ENCODE data around the gene C18orf63. TPM values are rescaled to one million over a fixed set of nuclear protein-coding genes. Genes with fewer than 3 reads are reported as not detected.
"Not testable (repeated sequence)": the region's sequence is repeated elsewhere in the genome, so short reads cannot be mapped to it uniquely, and the experiment has no call there.

The C18orf63 gene
- total RNA-seq, 1 donor from 2014 or later: not detected

DNA sequence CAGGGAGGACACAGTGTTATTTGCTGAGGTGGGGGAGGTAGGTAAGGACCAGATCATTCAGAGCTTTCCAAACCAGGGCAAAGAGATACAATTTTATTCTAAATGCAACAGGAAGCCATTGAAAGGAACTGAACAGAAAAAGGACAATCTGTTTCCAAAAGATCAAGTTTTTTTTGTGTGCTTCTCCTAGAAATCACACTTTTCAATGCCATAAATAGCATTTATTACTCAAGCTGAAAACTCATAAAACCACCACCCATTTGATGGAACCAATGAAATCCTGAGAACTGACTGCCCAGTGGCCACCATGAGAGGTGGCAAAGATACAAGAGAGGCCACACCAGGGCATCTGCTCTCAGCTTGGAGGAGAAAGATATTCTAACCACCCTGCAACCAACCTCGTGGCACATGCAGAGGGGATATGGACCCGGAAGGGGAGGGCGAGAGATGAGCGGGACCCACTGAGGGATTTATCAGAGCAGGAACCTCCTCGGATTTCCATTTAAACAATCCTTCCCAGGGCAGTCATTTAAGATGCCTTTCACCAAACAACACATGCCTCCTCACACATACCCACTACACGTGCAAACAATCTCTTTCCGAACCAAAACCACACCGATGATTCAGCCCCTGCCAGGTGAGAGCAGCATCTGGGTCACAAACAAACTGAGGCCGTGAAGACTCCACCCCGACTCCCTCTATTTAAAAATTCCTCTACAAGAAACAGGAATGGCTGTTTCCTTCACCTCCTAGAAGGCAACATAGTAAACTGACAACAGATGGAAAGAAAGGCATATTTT, 32.7 kb upstream of the C18orf63 start:
- ATAC-seq (ENCODE audit: low read depth) (no peak), DNase-seq (no peak)
- TF ChIP-seq, protein P1, sequence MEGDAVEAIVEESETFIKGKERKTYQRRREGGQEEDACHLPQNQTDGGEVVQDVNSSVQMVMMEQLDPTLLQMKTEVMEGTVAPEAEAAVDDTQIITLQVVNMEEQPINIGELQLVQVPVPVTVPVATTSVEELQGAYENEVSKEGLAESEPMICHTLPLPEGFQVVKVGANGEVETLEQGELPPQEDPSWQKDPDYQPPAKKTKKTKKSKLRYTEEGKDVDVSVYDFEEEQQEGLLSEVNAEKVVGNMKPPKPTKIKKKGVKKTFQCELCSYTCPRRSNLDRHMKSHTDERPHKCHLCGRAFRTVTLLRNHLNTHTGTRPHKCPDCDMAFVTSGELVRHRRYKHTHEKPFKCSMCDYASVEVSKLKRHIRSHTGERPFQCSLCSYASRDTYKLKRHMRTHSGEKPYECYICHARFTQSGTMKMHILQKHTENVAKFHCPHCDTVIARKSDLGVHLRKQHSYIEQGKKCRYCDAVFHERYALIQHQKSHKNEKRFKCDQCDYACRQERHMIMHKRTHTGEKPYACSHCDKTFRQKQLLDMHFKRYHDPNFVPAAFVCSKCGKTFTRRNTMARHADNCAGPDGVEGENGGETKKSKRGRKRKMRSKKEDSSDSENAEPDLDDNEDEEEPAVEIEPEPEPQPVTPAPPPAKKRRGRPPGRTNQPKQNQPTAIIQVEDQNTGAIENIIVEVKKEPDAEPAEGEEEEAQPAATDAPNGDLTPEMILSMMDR (IDR thresholded peaks at IDR 0.05): no peak
- Mint-ChIP-seq H3K4me1 (peaks cover 57% of the 10 kb centered on the region), H3K27ac (peak overlapping the region; percentile 0), H3K4me3 (no peak overlapping the region), H3K9me3 (no peaks in the 10 kb centered on the region), H3K27me3 (no peaks in the 10 kb centered on the region), H3K36me3 (ENCODE audit: low read depth) (peaks cover 12% of the 10 kb centered on the region)
- ChIA-PET POLR2A (no interaction called here), CTCF (no interaction called here)
- intact Hi-C loops (cut with micrococcal nuclease): no loop called here

DNA sequence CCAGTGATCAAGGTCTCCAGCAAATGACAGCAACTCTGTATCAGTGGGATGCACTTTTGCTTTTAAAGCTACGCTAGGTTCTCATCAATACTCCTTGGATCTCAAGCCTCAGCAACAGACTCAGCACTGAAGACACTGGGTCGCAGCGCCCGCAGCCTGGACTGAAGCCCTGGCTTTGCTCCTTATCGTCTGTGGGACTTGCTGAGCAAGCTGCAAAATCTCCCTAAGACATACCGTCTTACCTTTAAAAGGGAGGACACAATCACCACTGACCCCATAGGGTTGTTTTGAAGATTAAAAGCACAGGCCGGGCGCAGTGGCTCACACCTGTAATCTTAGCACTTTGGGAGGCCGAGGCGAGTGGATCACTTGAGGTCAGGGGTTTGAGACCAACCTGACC, 32.0 kb upstream of the C18orf63 start:
- POLR2A ChIA-PET: no interaction called here
- H3K27ac Mint-ChIP-seq: no peak overlapping the region
- no peak overlapping the region for H3K4me3 Mint-ChIP-seq
- H3K36me3 Mint-ChIP-seq (ENCODE audit: low read depth): peaks cover 6% of the 10 kb centered on the region
- DNase-seq (no peak), ATAC-seq (ENCODE audit: low read depth) (no peak)
- intact Hi-C loops (cut with micrococcal nuclease): no loop called here
- no peaks in the 10 kb centered on the region for H3K27me3 Mint-ChIP-seq
- TF ChIP-seq, protein P1 (IDR thresholded peaks at IDR 0.05): no peak
- no peaks in the 10 kb centered on the region for H3K9me3 Mint-ChIP-seq
- peaks cover 64% of the 10 kb centered on the region for H3K4me1 Mint-ChIP-seq
- CTCF ChIA-PET: no interaction called here

DNA sequence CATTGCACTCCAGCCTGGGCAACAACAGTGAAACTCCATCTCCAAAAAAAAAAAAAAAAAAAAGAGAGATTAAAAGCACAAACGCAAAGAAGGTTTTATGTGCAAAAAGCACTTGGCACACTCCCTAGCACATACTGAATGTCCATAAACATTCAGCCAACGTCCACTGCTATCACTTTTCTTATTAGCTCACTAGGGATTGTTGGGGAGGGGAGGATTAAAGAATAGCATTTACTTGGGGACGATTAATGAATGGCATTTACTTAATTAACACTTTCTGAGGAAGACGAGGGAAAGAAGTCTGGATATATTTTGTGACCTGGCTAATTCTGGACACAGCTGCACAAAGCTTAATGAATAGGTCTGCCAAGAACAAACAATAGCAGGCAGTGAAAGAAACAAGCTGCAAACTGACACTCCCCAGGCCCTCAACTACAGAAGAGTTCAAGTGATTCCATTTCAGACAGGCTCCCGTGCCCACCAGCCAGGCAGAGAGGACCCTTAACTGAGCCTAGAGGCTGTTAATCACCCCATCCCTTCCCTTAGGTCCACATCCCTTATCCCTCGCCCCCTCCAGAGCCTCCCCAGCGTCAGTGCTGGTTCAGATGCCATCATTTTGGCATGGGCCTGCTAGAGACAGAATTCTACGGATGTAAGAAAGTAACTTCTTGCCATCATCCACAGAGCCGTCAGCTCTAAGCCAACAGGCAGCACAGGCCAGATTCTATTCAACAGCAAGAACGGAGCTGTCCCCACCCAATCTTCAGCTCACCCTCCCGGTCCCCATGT, 31.3 kb upstream of the C18orf63 start:
- Mint-ChIP-seq H3K4me3 (no peak overlapping the region), H3K27me3 (no peaks in the 10 kb centered on the region), H3K27ac (peak overlapping the region; percentile 6), H3K36me3 (ENCODE audit: low read depth) (peaks cover 6% of the 10 kb centered on the region), H3K9me3 (no peaks in the 10 kb centered on the region), H3K4me1 (peaks cover 69% of the 10 kb centered on the region)
- DNase-seq: no peak
- TF ChIP-seq, protein P1 (IDR thresholded peaks at IDR 0.05): no peak
- intact Hi-C loops (cut with micrococcal nuclease): no loop called here
- ChIA-PET CTCF (interaction anchor here (1.4 kb wide), 1 partner anchor 57 kb away, joined by 3 read pairs; no protein-coding TSS in a partner anchor), POLR2A (no interaction called here)
- no peak for ATAC-seq (ENCODE audit: low read depth)

DNA sequence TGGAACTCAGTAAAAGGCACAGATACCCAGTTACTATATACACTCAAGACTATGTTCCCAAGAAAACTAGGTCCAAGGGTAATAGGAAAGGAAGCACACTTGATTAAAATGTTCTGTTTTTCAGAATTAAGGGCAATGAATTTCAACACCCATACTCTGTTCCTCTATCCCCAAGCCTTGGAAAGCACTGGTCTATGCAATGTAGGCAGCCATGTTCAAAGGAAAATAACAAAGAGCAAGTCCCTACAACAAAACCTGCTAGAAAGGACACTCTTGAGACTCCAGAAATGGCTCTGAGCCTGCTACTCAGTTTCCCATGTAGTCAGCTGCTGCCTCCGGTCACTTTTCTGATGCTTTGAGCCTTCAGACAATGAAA, 30.7 kb upstream of the C18orf63 start:
- no peak for DNase-seq
- no peak for ATAC-seq (ENCODE audit: low read depth)
- peaks cover 75% of the 10 kb centered on the region for H3K4me1 Mint-ChIP-seq
- TF ChIP-seq, protein P1 (IDR thresholded peaks at IDR 0.05): no peak
- POLR2A ChIA-PET: interaction anchor here (0.9 kb wide), 1 partner anchor 20 kb away, joined by 3 read pairs; no protein-coding TSS in a partner anchor
- CTCF ChIA-PET: interaction anchor here (1.4 kb wide), 1 partner anchor 57 kb away, joined by 3 read pairs; no protein-coding TSS in a partner anchor
- H3K9me3 Mint-ChIP-seq: no peaks in the 10 kb centered on the region
- H3K27ac Mint-ChIP-seq: no peak overlapping the region
- intact Hi-C loops (cut with micrococcal nuclease): no loop called here
- peaks cover 6% of the 10 kb centered on the region for H3K36me3 Mint-ChIP-seq (ENCODE audit: low read depth)
- H3K4me3 Mint-ChIP-seq: no peak overlapping the region
- H3K27me3 Mint-ChIP-seq: no peaks in the 10 kb centered on the region

DNA sequence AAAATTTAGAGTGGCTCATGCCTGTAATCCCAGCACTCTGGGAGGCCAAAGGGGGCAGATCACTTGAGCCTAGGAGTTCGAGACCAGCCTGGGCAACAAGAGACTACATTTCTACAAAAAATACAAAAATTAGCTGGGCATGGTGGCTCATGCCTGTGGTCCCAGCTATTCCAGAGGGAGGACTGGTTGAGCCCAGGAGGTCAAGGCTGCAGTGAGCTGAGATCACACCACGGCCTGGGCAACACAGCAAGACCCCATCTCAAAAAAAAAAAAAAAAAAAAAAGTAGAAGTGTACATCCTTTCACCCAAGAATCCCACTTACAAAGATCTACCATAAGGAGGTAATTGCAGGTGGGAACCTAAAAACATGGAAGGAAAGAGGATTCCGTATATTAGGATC, 30.1 kb upstream of the C18orf63 start:
- H3K9me3 Mint-ChIP-seq; H3K4me3 Mint-ChIP-seq; ATAC-seq (ENCODE audit: low read depth); DNase-seq; H3K36me3 Mint-ChIP-seq (ENCODE audit: low read depth); H3K27me3 Mint-ChIP-seq; H3K27ac Mint-ChIP-seq; intact Hi-C loops (cut with micrococcal nuclease): not testable (repeated sequence)
- peaks cover 79% of the 10 kb centered on the region for H3K4me1 Mint-ChIP-seq
- ChIA-PET POLR2A (interaction anchor here (0.9 kb wide), 1 partner anchor 21 kb away, joined by 3 read pairs; no protein-coding TSS in a partner anchor), CTCF (interaction anchor here (1.4 kb wide), 1 partner anchor 56 kb away, joined by 3 read pairs; no protein-coding TSS in a partner anchor)

Measured in activated B cell treated with CpG ODN at 0.5 μM for 24 hours (primary cell).